Loucy (cell line): Measurements from ENCODE around the gene SLC45A3.

Experiments used
- EZH2phosphoT487 ChIP-seq: fragments of 200-600 bp; IDR thresholded peaks from 2 replicates; pipeline ENCODE4 v1.6.1; 2018; ENCODE audit warnings: antibody characterized with exemption, mild to moderate bottlenecking, moderate library complexity, borderline replicate concordance
- TF ChIP-seq, protein P1 (sequence below): fragments of 200-600 bp; sonication (generic); conservative IDR thresholded peaks from 2 replicates; pipeline ENCODE4 v1.5.1; 2014; ENCODE audit warnings: mild to moderate bottlenecking, antibody characterized with exemption, low read length

DNA sequence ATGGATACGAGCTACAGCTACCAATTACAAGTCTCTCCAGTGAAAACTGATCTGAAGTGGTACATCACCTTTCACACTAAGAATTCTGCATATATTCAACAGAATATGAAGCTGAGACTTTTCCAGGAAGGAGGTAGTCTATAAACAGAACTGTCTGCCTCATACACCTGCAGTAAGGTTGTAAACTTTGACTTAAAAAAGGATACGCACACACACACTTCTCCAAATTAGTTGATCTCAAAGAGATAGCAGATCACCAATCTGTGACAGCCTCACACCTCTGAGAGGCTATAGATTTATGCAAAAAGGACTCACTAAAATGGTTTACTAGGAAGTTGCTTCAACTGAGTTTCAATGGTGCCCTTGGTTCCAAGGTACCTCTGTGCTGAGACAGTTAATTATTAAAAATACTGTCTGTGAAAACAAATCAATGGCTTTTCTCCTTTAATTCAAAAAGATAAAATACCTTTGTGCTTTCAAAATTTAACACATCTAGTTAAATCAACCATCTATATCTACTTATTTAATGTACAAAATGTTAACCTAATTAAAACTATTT is 66.4 kb downstream of the SLC45A3 start:
- TF ChIP-seq, protein P1, sequence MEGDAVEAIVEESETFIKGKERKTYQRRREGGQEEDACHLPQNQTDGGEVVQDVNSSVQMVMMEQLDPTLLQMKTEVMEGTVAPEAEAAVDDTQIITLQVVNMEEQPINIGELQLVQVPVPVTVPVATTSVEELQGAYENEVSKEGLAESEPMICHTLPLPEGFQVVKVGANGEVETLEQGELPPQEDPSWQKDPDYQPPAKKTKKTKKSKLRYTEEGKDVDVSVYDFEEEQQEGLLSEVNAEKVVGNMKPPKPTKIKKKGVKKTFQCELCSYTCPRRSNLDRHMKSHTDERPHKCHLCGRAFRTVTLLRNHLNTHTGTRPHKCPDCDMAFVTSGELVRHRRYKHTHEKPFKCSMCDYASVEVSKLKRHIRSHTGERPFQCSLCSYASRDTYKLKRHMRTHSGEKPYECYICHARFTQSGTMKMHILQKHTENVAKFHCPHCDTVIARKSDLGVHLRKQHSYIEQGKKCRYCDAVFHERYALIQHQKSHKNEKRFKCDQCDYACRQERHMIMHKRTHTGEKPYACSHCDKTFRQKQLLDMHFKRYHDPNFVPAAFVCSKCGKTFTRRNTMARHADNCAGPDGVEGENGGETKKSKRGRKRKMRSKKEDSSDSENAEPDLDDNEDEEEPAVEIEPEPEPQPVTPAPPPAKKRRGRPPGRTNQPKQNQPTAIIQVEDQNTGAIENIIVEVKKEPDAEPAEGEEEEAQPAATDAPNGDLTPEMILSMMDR = no peak
- TF ChIP-seq EZH2phosphoT487 = no peak
